GM19023 (cell line): ENCODE results near the gene COL23A1.

ENCODE experiments used
- ATAC-seq: cut with Tn5 transposase; IDR thresholded peaks from one replicate; pipeline ENCODE4 v1.9.1; 2021; ENCODE audit warnings: mild to moderate bottlenecking, moderate library complexity; ENCODE audit not compliant: unreplicated experiment

The COL23A1 gene

DNA sequence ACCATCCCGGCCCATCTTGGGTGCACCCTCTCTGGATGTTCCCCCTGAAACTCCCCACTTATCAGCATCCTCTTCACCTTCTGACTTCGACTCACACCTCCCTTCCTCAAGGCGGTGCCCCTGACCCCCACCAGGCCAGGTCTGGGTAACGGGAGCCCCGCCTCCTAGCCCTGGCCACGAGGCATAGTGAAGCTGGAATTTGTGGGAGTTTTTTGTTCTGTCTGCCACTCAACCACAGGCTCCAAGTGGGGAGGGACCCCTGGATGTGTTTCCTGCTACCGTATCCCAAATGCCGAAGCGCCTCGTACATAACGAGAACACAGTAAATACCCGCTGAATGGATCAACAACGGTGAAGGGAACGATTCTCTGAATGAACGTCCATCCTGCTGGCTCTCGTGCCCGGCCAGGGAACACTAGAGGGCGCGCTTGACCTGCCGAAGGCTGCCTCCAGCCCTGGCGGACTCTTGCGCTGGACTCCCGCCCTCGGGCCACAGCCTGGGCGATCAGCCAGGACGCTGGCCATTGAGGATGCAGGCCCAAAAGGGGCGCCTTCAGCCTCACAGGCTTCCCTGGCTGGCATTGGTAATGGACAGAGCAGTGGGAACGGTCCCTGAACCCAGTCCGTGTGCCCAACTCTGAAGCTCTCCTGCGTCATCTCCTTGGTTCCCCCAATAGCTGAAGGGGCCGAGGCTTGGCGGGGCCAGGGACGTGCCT is 310.3 kb downstream of the COL23A1 start:
- peak; percentile 70 for ATAC-seq

DNA sequence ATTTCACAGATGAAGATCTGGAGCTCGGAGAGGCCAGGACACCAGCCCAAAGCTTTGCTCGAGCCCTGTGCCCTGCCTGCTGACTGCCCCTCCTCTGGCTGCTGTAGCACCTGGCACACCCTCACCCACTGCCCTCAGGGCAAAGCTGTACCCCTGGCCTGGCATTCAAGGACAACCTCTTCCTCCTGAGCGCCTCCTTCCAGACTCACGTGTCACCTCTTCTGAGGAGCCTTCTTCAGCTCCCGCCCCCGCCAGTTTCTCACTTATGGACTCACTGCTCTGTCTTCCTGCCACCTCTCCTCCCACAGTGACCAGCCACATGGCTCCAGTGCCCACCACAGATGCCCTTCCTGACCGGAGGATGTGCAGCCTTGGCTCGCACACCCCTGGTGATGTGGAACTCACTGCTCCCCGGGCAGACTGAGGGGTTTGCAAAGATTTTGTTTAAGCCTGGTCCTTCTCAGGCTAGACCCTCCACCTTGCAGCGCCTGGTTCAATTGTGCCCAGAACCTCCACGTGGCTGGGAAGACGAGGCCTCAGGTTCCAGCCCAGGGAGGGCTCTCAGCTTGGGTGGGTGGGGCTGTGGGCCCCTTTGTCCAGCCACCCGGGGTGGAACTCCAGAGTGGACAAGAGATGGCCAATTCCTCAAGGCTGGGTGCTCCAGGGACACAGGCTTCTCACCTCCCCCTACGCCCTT is 311.0 kb downstream of the COL23A1 start:
- ATAC-seq: no peak

DNA sequence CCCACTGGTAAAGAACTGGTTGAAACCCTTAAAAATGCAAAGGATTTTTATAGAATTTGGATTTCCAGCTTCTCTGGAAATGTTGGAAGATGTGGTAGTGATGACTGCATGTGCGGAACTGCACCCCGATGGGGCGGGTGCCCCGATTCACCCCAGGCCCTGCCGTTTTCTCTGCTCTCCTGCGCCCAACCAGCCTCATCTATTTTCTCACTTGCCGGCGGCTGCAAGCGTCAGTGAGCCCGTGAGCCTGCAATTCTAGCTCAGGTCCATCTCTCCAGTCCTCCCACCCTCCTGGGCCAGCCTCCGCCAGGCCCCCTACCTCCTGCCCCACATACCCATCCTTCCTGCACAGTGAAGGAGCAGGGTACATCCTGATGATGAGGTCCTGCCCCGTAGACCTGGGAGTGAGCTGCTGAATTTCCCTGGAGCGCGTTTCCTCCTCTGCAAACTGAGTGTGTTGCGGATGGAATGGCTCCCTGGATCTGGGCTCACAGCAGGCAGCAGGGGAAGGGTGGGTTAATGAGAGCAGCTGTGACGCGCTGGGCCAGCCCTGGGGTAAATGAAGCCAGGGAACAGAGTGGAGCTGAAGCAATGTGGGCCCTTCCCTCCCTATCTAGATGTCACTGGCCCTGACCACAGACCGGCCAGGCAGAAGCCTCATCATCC is 311.7 kb downstream of the COL23A1 start:
- no peak for ATAC-seq

DNA sequence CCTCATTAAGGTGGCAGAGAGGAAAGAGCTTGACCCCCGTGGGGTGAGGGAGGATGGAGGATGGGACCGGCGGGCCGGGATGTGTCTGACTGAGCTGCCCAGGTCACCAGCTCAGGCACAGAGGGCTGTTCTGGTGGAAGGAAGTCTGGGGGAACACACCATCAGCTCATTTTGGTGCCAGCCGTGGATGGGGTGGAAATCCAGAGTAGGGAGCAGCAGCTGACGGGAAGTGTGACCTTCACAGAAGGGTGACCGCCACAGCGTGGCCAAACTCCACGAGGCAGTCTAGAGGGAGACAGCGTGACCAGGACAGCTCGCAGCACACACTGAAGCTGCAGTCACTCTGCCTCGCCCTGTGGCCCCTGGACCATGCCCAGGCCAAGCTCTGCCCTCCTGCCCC is 312.3 kb downstream of the COL23A1 start:
- ATAC-seq: no peak

DNA sequence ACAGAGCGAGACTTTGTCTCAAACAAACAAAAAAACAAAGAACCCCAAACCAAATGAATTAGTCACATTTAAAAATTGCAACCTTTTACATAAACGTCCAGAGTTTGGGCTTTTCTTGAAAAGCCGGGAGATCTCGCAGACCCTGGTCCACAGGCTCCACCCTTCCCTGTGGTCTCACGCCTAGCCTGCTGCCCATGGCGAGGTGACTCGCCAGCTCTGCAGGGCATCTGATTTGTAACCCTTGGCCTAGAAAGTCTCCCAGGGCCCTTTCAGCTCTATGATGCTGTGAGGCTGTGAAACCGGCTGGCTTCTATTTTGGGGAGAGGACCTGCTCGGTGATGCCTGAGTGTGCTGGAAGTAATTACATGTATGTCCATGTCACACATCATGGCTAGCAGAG is 312.8 kb downstream of the COL23A1 start:
- no peak for ATAC-seq

DNA sequence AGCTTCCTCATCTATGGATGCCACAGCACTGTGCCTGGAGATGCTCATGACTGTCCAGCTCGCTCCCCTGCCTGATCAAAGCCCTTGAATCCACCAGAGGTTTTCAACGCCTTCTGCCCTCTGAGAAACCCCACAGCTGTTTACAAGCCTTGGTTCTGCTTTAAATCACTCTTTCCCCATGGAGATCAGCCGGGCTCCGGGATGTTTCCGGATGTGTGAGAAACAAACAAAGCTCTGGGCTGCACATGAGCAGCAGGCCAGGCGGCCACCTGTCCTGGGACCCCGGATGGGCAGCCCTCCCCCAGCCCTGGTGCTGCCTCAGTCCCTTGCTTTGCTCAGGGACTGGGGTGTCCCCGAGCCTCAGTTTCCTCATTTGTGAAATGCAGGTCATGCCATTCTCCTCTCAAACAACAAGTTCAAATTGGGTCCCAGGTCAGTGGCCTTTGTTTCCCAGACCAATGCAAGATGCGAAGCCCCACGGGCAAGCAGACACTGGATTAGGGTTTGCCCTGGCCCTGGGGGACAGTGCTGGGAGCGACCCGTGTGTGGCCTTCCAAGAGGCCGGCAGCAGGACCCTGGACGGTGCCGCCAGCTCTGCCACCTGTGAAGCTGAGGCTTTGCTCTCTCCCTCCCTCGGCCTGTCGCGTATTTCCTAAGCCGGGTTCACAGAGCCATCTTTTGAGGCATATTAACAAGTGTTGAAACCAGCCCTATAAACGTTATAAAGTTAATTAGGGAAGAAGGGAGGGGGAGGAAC is 315.2 kb downstream of the COL23A1 start:
- ATAC-seq: no peak

DNA sequence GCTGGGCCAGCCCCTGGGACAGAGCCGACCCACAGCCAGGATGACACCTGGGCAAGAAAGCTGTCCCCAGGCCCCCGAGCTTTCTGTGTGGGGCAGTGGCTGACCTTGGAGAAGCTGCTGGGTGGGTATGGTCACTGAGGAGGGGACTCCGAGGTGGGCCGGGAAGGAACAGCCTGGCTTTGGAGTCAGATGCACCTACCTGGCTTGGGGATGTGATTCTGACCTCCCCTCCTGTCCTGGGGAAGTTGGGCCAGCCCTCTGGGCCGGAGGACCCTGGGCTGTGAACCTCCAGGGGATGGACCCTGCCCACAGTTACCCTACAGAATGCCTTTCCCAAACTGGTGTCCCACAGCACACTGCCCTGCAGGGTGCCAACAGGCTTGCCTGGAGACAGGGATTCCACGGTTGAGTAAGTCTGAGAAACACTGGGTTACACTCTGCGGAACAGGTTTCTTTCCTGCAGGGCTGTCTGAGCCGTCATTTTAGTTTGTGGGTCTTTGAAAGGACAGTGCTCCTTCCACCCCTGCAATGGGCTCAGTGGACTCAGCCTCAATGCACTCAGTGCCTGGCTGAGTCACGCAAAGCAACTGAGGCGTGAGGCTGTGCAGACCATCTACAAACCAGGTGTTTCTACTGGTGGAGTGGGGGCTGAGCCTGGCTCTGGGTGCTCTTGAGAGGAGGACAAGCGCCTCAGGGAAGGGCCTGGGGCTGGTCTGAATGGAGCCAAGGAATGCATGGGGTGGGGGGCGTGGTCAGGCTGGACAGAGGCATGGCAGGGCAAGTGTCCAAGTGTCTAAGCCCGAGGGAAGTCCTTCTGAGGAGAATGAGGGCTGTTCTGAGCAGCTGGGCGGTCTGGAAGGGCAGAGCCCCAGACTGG is 316.3 kb downstream of the COL23A1 start:
- ATAC-seq: no peak

DNA sequence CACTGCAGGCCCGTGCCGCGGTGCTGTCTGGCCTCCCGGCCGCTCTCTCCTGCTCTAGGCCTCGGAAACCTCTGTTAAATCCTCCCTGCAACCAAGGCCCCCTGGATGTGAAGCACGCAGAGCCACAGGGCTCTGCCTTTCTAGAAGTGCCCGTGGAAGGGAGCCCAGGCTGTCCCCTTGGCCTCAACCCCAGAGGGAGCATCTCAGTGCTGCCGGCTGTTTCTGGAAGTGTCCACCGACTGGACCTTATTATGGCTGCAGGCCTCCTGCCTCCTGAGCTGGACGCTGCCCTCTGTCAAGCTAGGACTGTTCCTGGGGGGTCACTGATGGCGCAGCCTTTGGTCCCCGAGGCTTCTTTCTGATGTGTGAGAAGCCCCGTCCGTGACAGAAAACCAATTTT is 317.2 kb downstream of the COL23A1 start:
- ATAC-seq: no peak

DNA sequence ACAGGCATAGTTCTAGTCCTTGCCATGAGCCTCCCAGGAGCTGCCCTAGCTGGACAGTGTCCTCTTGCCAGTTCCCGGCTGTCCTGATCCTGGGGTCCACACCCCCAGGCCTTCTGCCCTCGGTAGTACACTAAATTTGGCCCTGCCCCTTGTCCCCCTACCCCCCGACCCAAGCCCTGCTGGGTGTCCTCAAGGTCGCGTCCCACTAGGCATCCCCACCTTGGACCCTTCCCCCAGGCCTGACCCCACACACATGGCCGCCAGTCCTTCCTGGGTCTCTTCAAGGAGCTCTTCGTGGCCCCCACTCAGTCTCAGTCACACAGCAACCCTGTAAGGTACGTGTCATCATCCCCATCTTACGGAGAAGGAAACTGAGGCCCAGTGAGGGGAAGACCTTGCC is 317.6 kb downstream of the COL23A1 start:
- no peak for ATAC-seq

DNA sequence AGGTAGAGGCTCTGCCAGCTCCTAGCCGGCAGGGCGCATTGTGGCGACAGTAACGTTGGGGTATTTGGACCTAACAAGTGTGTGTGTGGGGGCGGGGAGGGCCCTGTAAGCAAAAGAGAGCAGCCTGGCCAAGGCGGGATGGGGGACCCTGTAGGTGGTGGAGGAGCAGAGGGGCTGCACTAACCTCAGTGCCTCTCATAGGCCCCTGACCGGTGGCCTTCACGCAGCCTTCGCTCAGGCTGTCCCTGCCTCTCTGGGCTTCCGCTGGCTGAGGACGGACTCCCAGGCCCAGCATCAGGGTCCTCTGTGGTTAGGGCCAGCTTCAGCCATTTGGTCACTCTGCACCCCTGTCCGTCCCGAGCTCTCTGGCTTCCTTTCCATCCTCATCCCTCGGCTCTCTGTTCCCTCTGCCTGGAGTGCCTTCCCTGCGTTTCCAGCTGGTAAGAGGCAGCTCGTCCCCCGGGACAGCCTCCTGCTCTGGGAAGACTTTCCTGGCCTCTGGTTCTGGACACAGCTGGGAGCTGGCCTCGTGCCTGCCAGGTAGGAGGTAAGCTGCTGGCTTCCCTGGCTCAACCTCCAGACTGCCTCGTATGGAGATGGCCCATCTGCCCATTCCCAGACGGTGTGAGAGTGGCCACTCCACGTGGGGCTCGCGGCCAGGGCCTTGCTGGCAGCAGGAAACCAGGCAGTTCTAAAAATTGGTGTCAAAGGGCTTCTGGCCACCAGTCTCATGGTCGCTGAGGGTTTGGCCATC is 318.3 kb downstream of the COL23A1 start:
- no peak for ATAC-seq

DNA sequence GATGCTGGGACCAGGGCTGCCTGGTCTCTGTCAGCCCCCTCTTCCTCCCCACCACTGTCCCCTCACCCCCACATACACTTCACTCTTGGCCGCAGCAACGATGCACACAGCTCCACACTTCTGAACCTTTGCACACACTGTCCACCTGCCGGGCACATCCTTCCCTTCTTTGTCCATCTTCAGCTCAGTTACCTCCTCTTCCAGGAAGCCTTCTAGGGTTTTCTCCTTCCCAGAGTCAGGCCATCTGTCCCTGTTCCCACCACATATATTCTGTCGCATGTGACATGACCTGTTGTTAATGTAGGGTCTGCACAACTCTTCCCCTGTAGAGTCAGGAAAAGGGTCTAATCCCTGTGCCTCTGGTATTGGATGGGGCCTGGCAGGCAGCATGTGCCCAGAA is 319.0 kb downstream of the COL23A1 start:
- no peak for ATAC-seq

DNA sequence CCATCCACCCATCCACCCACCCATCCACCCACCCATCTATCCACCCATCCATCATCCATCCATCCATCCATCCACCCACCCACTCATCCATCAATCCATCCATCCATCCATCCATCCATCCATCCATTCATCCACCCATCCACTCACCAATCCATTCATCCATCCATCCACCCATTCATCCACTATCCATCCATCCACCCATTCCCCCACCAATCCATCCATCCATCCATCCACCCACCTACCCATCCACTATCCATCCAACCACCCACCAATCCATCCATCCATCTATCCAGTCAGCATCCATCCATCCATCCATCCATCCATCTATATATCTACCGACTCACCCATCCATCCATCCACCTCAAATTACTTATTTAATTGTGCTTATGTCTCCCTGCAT is 320.7 kb downstream of the COL23A1 start:
- no peak for ATAC-seq

DNA sequence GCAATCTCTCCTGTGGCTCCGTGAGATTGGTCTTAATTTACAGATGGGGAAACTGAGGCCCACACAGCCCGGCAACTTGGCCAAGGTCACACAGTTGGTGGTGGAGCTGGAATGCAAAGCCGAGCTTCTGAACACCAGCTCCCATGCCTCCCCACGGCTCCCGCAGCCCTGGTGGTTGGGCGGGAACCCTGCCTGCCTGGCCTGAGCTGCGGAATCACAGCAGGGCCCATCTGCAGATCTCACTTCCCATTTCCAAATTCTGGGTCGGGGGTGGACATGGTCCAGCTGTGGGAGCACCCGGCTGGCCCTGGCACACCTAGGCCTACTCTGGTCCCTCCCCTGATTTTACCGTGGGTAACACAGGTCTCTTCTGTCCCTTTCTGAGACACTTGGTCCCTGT is 322.3 kb downstream of the COL23A1 start:
- ATAC-seq: no peak

DNA sequence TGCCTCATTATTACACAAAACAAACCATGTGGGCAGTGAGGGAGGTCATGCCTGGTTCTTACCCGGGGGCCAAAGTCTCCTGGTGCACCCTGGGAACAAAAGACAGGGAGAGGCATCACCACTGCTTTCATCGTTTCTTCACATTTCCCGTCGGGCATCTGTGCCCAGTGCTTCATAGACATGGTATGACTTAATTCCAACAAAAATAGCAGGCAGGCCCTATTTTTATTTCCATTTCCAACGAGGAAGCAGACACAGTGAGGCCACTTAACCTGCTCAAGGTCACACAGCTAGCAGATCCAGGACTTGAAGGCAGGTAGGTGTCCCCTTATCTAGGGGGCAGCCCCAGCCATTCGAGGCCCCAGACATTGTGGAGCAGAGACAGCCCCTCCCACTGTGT is 322.9 kb downstream of the COL23A1 start:
- ATAC-seq: no peak

DNA sequence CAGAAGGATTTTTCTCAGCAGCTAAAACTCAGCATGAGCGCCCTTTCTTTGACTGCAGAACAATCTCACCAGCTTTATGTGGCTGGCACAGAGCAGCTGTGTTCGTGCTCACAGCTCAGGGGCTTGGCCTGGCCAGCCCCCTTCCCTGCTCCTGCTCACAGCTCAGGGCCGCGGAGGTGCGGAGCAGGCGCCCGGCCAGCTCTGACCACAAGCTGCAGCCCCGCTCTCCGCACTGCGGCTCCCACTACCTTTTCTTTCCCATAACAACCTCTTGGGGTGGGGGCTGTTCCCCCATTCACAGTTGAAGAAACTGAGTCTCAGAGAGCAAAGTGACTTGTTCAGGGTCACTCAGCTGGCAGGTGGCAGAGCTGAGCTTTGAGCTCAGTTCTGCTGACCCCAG is 323.6 kb downstream of the COL23A1 start:
- ATAC-seq: no peak

DNA sequence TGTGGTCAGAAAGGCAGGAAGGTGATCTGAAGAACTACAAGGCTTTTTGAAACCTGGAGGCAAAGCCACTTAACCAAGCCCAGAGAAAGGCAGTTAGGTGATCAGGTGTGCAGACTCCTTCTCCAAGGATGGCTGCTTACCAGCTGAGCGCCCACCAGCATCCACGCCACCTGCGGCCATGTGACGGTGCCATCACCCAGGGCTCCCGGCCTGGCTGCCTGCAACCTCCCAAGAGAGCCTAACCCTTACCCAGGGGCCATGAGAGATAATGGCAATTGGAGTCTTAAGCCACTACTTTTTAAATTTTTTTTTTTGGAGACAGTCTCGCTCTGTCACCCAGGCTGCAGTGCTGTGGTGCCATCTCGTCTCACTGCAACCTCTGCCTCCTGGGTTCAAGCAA is 324.4 kb downstream of the COL23A1 start:
- ATAC-seq: no peak

DNA sequence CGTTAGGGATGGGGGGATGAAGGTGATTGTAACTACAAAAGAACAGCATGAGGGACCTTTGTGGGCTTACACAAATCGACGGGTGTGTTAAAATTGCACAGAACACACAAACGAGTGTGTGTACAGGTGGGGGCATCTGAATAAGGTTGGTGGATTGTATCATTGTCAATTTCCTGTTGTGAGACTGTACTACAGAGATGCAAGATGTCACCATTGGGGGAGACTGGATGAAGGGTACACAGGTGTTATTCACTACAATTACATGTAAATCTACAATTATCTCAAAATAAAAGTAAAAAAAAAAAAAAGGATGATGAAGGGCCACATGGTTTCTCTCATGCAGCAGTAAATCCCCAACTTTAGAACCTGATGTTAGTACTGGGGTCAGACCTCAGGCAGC is 326.1 kb downstream of the COL23A1 start:
- no peak for ATAC-seq

DNA sequence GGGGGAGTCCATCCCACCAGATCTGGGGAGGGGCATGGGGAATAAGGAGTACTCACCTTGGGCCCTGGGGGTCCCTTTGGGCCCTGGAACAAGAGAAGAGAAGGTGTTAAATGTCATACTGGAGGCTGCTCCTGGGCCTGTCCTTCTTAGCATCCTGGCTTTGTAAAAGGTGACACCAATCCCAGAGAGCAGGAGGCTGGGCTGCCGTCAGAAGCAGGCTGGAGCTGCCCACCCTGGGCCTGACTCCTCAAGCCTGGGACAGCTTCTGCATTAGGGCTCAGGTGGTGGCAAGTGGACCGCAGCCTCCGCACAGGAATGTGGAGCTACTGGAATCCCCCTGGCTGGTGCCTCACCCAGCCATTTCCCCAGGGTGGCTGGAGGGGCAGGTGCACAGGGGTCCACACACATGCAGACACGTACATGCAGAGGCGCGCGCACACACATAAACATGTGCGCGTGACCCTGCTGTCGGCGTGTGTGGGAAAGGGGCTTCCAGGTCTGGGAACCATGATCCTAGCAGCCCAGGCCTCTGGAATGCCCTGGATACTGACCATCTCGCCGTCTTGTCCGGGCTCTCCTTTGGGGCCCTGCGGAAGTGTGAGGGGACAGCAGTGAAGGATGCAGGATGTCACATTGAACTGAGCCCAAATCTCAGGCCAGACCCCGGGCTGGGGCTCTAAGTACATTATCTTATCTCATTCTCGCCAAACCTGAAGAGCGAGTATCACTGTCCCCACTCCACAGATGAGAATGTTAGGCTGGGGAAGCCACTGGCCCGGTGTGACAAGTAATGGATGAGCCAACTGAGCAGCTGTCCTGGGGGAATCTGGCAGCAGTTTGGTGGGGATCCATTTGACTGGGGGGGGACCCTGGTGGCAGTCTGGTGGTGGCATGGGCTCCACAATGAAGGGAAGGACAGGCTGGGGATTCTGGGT is 328.3 kb downstream of the COL23A1 start:
- ATAC-seq: no peak
